GM12878 (cell line): ENCODE results near the gene ZDHHC5.

Experiments
- CTCF ChIP-seq, 3 experiments: IDR thresholded peaks in 2 of 3; conservative IDR thresholded peaks in 1 of 3; 2 replicates each; pipeline ENCODE4 v1.5.1; 2011; ENCODE audit warnings: low read depth in 3 of 3, low read length in 3 of 3, mild to moderate bottlenecking in 3 of 3, control low read depth in 2 of 3, moderate library complexity in 2 of 3, inconsistent platforms in 1 of 3, mixed read lengths in 1 of 3; ENCODE audit not compliant: control insufficient read depth in 2 of 3, insufficient read depth in 1 of 3; ENCODE audit errors: extremely low read depth in 1 of 3
- ESRRA ChIP-seq: IDR thresholded peaks from 2 replicates; pipeline ENCODE4 v1.6.1; 2012; ENCODE audit warnings: mild to moderate bottlenecking, low read length, improper control_type of control experiment
- GABPA ChIP-seq: IDR thresholded peaks from 2 replicates; pipeline ENCODE4 v1.6.1; 2014; ENCODE audit warnings: antibody characterized with exemption, low read depth, mild to moderate bottlenecking, inconsistent platforms
- HDGF ChIP-seq: fragments of 450-650 bp; IDR thresholded peaks from 2 replicates; pipeline ENCODE4 v1.6.1; 2016; ENCODE audit warnings: antibody characterized with exemption
- MEF2A ChIP-seq: IDR thresholded peaks from 2 replicates; pipeline ENCODE4 v1.6.1; 2011; ENCODE audit warnings: low read depth, mild to moderate bottlenecking, low read length, moderate library complexity; ENCODE audit not compliant: insufficient read depth
- NRF1 ChIP-seq: conservative IDR thresholded peaks from 2 replicates; pipeline ENCODE4 v1.6.1; 2011; ENCODE audit warnings: mild to moderate bottlenecking, low read depth, low read length, improper control_type of control experiment
- POLR2AphosphoS5 ChIP-seq: IDR thresholded peaks from 2 replicates; pipeline ENCODE4 v1.6.1; 2011; ENCODE audit warnings: mild to moderate bottlenecking, low read length, inconsistent platforms
- RAD21 ChIP-seq: IDR thresholded peaks from 2 replicates; pipeline ENCODE4 v1.6.1; 2011; ENCODE audit warnings: mild to moderate bottlenecking, low read depth, low read length, moderate library complexity; ENCODE audit not compliant: insufficient read depth
- SMAD5 ChIP-seq: IDR thresholded peaks from 2 replicates; pipeline ENCODE4 v1.6.1; 2016; ENCODE audit warnings: antibody characterized with exemption, low read depth
- SMC3 ChIP-seq: IDR thresholded peaks from 2 replicates; pipeline ENCODE4 v1.6.1; 2011; ENCODE audit warnings: low read length, improper control_type of control experiment, borderline replicate concordance
- TBL1XR1 ChIP-seq: IDR thresholded peaks from 2 replicates; pipeline ENCODE4 v1.6.1; 2012; ENCODE audit warnings: low read depth, low read length, improper control_type of control experiment
- TCF7 ChIP-seq: IDR thresholded peaks from 2 replicates; pipeline ENCODE4 v1.6.1; 2014; ENCODE audit warnings: antibody characterized with exemption, borderline replicate concordance

- TF ChIP-seq CTCF (IDR thresholded peaks at IDR 0.05 in 2 of 3, conservative IDR thresholded peaks at IDR 0.05 in 1 of 3; ENCODE audit: control insufficient read depth in 2 of 3, extremely low read depth in 1 of 3, insufficient read depth in 1 of 3, low read depth in 3 of 3, low read length in 3 of 3) (no peak), ESRRA (no peak), MEF2A (no peak), SMC3 (no peak), RAD21 (no peak), SMAD5 (no peak), GABPA (no peak), TCF7 (no peak), TBL1XR1 (no peak), HDGF (no peak), NRF1 (no peak), POLR2AphosphoS5 (no peak)
These were observed 61.6 kb downstream of the ZDHHC5 start for GRCh38 chr11:57729479-57729878.
